Measurements from ENCODE around the gene TERT.

The TERT gene

GRCh38 chr5:1219098-1219767 is 75.6 kb downstream of the TERT start:
- TF ChIP-seq EZH2phosphoT487 (conservative IDR thresholded peaks at IDR 0.05; ENCODE audit: low read length) = no peak
- TF ChIP-seq CTCF (IDR thresholded peaks at IDR 0.05; ENCODE audit: insufficient read depth, low read length, poor library complexity, severe bottlenecking) = no peak
- H3K4me3 ChIP-seq (ENCODE audit: insufficient read depth, low read length, poor library complexity, severe bottlenecking) = no peak overlapping the region
- H3K9me3 ChIP-seq (ENCODE audit: insufficient read depth, low read length) = no peaks in the 10 kb centered on the region
- H4K20me1 ChIP-seq (ENCODE audit: low read depth, low read length) = no peaks in the 10 kb centered on the region
- H3K36me3 ChIP-seq (ENCODE audit: low read length) = no peaks in the 10 kb centered on the region
- no peak overlapping the region for H3K27ac ChIP-seq (ENCODE audit: low read depth, low read length)
- H3K9me2 ChIP-seq (replicated peaks; ENCODE audit: insufficient read depth, low read length) = no peaks in the 10 kb centered on the region
- no peak overlapping the region for H2AFZ ChIP-seq (ENCODE audit: low read depth, low read length, severe bottlenecking)
- no peaks in the 10 kb centered on the region for H3K27me3 ChIP-seq (ENCODE audit: low read length)
- H3K9ac ChIP-seq (ENCODE audit: low read length) = no peak overlapping the region
- H3F3A ChIP-seq (ENCODE audit: insufficient read depth) = no peaks in the 10 kb centered on the region
- no peak overlapping the region for H3K4me2 ChIP-seq (ENCODE audit: low read depth, low read length, poor library complexity, severe bottlenecking)
- no peaks in the 10 kb centered on the region for H3K79me2 ChIP-seq (ENCODE audit: insufficient read depth, low read length)

GRCh38 chr5:1218351-1219080 is 76.4 kb downstream of the TERT start:
- TF ChIP-seq CTCF (IDR thresholded peaks at IDR 0.05; ENCODE audit: insufficient read depth, low read length, poor library complexity, severe bottlenecking) (no peak), EZH2phosphoT487 (conservative IDR thresholded peaks at IDR 0.05; ENCODE audit: low read length) (no peak)

GRCh38 chr5:1217596-1218206 is 77.2 kb downstream of the TERT start:
- no peak overlapping the region for H3K9ac ChIP-seq (ENCODE audit: low read length)

More at GRCh38 chr5:1218351-1219080, 76.4 kb downstream of the TERT start:
- Histone ChIP-seq H2AFZ (ENCODE audit: low read depth, low read length, severe bottlenecking) (no peak overlapping the region), H3K9me2 (replicated peaks; ENCODE audit: insufficient read depth, low read length) (no peaks in the 10 kb centered on the region), H3K4me3 (ENCODE audit: insufficient read depth, low read length, poor library complexity, severe bottlenecking) (no peak overlapping the region), H3K27ac (ENCODE audit: low read depth, low read length) (no peak overlapping the region), H3K27me3 (ENCODE audit: low read length) (no peaks in the 10 kb centered on the region), H3K9ac (ENCODE audit: low read length) (no peak overlapping the region), H3K9me3 (ENCODE audit: insufficient read depth, low read length) (no peaks in the 10 kb centered on the region), H3K36me3 (ENCODE audit: low read length) (no peaks in the 10 kb centered on the region), H3K4me2 (ENCODE audit: low read depth, low read length, poor library complexity, severe bottlenecking) (no peak overlapping the region), H3K79me2 (ENCODE audit: insufficient read depth, low read length) (no peaks in the 10 kb centered on the region), H3F3A (ENCODE audit: insufficient read depth) (no peaks in the 10 kb centered on the region), H4K20me1 (ENCODE audit: low read depth, low read length) (no peaks in the 10 kb centered on the region)

More at GRCh38 chr5:1217596-1218206, 77.2 kb downstream of the TERT start:
- Histone ChIP-seq H3K4me2 (ENCODE audit: low read depth, low read length, poor library complexity, severe bottlenecking) (no peak overlapping the region), H3K9me2 (replicated peaks; ENCODE audit: insufficient read depth, low read length) (no peaks in the 10 kb centered on the region), H3K27me3 (ENCODE audit: low read length) (no peaks in the 10 kb centered on the region), H4K20me1 (ENCODE audit: low read depth, low read length) (no peaks in the 10 kb centered on the region), H3K27ac (ENCODE audit: low read depth, low read length) (no peak overlapping the region), H3K4me3 (ENCODE audit: insufficient read depth, low read length, poor library complexity, severe bottlenecking) (no peak overlapping the region), H3K36me3 (ENCODE audit: low read length) (no peaks in the 10 kb centered on the region), H3K79me2 (ENCODE audit: insufficient read depth, low read length) (no peaks in the 10 kb centered on the region), H3K9me3 (ENCODE audit: insufficient read depth, low read length) (no peaks in the 10 kb centered on the region), H2AFZ (ENCODE audit: low read depth, low read length, severe bottlenecking) (no peak overlapping the region), H3F3A (ENCODE audit: insufficient read depth) (no peaks in the 10 kb centered on the region)
- TF ChIP-seq CTCF (IDR thresholded peaks at IDR 0.05; ENCODE audit: insufficient read depth, low read length, poor library complexity, severe bottlenecking) = no peak
